HG03139 (cell line): Measurements from ENCODE around the gene NHP2.

Source experiments
- ATAC-seq: cut with Tn5 transposase; IDR thresholded peaks from one replicate; pipeline ENCODE4 v1.9.1; 2021; ENCODE audit not compliant: unreplicated experiment

The NHP2 gene

DNA sequence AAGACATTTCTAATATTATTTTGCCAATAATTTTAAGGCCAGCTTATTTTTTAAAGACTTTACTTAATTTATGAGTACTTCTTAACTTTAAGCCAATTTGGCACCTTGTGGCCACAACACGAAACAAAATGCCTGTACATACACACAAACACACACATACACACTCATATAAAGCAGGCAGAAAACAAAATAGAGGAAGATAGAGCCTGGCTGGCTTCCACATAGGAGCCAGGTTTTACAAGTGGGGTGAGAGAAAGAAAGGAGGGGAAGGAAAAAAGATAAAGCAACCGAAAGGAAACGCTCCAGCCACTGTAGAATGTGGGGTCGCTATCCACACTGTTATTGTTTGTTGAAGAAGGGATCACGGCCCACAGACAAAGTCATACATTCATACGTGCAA is 23.1 kb upstream of the NHP2 start:
- no peak for ATAC-seq

DNA sequence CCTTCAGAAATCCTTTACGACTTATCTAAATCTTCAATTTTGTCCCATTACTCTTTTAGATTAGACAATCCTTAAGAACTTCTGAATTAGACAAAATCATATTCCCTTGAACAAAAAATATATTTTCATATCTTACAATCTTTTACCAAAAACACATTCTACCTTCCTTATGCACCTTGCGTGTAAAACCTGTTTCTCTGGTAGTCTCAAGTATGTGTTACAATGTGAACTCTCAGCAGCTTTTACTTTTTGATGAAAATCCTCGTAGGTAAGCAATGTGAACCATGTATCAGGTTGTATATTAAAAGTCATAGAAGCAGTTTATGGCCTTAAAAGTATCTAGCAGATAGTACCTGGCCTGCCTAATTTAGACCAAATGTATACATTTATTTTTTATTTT is 20.8 kb upstream of the NHP2 start:
- no peak for ATAC-seq

- ATAC-seq: no peak
Observed at GRCh38 chr5:178170455-178170854, 16.8 kb upstream of the NHP2 start.

GRCh38 chr5:178165581-178165980 is 11.9 kb upstream of the NHP2 start:
- ATAC-seq: no peak

GRCh38 chr5:178163772-178164735 is 10.4 kb upstream of the NHP2 start:
- peak; percentile 94 for ATAC-seq

DNA sequence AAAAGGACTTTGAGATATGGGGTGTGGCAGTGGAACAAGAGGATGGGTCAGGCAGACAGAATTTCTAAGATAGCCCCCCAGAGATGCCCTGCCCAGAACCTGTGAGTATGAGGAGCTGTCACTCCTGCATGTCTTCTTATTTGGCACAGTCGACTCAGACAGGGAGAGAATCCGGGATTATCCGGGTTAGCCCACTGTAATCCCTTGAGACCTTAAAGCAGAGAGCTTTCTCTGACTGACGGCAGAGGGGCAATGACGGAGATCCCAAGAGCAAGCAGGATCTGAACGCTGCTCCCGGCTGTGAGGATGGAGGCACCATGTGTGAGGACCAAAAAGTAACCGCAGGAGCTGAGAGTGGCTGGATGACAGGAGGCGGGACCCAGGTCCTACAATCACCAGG is 8.8 kb upstream of the NHP2 start:
- no peak for ATAC-seq

GRCh38 chr5:178160176-178160575 is 6.5 kb upstream of the NHP2 start:
- no peak for ATAC-seq

GRCh38 chr5:178155065-178155464 is 1.4 kb upstream of the NHP2 start:
- no peak for ATAC-seq

- ATAC-seq: no peak
Observed at GRCh38 chr5:178152491-178153444, 917 bp downstream of the NHP2 start.

- no peak for ATAC-seq
Observed at GRCh38 chr5:178150977-178151734, 2.5 kb downstream of the NHP2 start.

DNA sequence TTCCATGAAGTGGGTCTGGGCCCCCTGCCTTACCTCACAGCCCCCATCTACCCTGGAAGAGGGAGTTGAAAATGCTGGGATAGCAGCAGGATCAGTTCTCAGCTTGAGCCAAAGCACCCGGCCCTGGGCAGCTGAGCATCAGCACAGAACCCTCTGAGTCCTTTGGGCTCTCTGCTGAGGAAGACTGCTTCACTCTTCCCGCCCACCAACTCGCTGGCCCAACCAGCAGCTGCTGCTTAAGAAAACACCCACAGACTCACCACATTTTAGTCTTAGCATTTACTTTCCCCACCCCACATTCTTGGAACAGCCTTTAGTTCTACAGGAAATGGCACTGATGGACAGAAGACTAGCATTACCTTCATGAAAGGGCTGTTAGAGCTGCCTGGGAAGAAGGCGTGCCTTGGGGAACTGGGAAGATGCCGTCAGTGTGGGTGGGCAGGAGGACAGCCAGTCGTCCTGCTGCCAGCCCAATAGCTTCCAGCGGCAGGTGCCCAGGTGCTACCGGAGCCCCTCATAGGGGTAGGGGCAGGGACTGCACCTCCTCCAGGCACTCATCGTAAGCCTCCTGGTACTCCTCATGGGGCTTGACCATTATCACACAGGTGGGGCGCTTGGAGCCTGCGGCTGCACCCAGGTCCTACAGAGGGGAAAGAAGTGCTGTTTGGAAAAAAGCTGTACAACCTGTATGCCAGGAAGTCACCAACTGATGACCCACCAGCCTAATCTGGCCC is 4.3 kb downstream of the NHP2 start:
- no peak for ATAC-seq

DNA sequence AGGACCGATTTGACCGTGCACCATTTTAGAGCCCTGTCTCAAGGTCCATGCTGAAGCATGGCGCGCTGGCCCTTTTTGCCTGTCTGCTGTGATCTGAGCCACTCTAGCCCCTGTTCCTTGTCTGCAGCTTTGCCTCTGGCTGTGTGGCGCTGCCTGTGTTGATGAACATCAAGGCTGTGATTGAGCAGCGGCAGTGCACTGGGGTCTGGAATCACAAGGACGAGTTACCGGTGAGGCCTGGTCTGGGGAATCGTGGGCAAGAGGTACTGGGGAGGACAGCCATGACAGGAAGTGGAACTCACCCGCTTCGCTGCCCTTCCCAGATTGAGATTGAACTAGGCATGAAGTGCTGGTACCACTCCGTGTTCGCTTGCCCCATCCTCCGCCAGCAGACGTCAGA is 6.3 kb downstream of the NHP2 start:
- no peak for ATAC-seq

DNA sequence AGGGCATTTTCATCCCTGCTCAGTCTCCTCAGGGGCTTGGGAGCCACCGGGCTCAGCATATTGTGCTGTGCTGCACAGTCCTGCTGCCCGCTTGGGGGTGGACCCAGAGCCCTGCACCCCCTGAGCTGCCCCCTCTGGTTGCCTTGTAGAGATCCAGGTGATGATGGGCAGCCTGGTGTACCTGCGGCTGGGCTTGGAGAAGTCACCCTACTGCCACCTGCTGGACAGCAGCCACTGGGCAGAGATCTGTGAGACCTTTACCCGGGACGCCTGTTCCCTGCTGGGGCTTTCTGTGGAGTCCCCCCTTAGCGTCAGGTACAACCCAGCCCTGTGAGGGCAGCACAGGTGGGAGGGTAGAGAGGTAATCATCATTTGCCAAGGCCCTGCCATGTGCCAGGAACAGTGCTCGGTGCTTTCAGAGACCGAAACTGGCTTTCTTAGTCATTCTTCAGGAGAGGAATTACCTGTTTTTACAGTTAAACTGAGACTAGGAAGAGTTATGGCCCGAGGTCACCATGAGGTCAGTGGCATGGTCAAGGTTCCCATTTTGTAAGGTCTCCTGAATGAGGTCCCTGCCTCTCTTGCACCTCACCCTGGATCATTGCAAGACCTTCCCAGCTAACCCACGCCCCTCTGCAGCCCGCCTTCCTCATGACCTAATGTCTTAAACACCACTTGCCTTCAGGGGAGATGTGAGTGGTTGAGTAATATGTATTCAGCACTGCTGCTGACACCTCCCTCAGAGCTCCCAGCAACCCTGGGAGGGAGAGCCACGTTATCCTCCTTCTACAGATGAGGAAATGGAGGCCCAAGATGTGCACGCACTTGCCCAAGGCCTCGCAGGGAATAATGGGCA is 7.5 kb downstream of the NHP2 start:
- ATAC-seq: peak; percentile 74

DNA sequence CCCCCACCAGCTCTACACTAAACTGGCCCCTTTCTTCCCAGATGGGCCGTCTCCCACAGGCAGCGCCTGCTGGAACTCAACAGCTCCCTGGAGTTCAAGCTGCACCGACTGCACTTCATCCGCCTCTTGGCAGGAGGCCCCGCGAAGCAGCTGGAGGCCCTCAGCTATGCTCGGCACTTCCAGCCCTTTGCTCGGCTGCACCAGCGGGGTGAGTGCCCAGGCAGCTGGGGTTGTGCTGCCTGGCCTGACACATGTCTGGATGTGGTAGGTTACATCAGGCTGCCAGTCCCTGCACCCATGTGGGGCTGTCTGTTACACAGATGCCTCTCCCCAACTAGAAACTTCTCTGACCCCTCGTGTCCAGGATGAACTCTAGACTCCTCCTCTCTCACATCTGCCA is 9.8 kb downstream of the NHP2 start:
- ATAC-seq: no peak

- no peak for ATAC-seq
Observed at GRCh38 chr5:178143246-178143645, 10.4 kb downstream of the NHP2 start.

DNA sequence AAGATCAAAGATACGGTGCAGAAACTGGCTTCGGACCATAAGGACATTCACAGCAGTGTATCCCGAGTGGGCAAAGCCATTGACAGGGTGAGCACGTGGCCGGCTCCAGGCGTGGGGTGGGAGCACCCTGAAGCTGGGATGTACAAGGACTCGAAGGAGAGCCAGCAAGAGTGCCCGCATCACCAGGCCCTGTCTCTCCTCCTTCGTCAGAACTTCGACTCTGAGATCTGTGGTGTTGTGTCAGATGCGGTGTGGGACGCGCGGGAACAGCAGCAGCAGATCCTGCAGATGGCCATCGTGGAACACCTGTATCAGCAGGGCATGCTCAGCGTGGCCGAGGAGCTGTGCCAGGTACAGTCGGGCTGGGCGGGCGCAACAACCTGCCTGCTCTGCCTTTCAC is 11.0 kb downstream of the NHP2 start:
- no peak for ATAC-seq

- ATAC-seq: no peak
Observed at GRCh38 chr5:178141550-178141949, 12.1 kb downstream of the NHP2 start.

GRCh38 chr5:178137991-178138390 is 15.7 kb downstream of the NHP2 start:
- no peak for ATAC-seq

DNA sequence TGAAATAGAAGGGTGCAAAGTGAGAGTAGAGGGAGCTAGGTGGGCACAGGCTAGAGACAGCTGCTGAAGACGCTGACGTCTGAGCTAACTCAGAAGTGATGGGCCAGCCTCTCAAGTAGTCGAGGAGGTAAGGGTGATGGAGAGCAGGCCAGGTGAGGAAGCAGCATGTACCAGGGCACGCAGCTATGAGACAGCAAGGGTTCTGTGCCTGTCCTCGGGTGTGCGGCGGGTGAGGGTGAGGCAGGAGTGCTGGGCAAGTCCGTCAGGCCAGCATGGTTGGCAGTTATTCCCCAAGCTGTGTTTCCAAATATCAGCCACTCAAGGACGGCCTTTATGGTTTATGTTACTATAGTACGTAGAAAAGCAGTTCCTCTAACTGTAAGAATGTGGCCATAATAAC is 16.7 kb downstream of the NHP2 start:
- no peak for ATAC-seq
